C1 segment of cervical spinal cord (tissue), 14 donors: ENCODE measurements around the gene MFSD1.

Source experiments
- DNase-seq, 14 donors: peaks; one replicate each; lab custom pipeline; 2025; lab: John Stamatoyannopoulos, UW

Gene MFSD1

DNA sequence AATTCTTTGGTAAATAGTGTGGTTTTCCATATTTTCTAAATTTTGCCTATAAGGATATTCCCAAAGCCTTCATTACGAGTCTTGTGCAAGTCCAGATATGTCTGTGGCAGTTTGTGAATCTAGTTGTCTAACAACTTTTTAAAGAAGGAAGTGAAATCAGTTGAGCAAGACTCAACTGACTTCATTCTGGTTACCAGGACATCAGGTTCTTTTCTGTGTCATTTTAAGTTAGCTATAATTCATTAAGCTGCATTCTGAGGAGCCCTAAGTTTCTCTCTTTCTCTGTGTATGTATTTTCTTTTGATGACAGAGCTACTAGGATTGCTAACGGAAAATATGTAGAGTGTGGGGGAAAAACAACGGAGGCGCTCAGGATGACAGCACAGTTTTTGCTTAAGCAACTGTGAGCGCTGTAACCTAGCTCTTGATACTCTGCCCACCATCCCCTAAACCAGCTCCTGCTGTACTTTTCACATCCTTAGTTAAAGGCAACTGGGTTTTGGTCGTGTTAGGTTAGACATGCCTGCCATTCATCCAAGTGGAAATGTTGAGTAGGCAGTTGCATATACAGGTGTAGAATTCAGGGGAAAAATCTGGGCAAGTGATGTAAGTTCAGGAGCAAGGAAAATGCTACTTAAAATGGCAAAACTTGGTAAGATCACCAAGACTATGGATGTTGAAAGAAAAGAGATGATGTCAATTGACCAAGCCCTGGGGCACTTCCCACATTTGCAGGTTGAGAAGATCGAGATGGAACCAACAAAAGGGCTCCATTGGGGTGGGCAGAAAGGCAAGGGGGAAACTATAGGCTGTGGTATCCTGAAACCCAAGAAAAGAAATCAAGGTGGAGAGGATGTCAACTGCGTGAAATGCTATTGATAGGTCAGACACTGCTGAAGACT, 9.2 kb downstream of the MFSD1 start:
- DNase-seq: no peak

DNA sequence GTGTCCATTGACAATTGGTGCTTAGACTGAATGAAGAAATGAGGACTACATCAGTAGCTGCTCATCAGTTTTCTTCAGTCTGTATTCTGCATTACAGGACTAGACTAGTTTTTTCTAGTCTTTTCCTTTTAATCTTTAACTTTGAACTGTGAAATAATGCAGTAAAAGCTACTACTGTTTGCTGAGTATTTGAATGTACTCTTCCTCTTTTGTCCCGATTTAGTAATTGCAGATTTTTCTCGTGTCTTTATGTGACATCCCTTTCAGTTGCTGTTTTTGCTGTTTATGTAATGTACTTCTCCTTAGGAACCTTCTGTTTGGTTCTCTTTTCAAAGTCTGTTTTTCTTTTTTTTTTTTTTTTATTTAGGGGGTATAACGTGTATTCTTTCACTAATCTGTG, 17.4 kb downstream of the MFSD1 start:
- DNase-seq: no peak

DNA sequence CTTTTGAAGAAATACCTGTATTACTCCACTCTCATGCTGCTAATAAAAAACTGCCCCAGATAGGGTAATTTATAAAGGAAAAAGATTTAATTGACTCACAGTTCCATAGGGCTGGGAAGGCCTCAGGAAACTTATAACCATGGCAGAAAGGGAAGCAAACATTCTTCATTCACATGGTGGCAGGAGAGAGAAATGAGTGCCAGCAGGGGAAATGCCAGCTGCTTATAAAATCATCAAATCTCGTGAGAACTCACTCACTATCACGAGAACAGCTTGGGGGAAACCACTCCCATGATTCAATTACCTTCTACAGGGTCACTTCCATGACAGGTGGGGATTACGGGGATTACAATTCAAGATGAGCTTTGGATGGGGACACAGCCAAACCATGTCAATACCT, 18.7 kb downstream of the MFSD1 start:
- DNase-seq: no peak

- DNase-seq: no peak
Observed at GRCh38 chr3:158821847-158822246, 20.0 kb downstream of the MFSD1 start.

DNA sequence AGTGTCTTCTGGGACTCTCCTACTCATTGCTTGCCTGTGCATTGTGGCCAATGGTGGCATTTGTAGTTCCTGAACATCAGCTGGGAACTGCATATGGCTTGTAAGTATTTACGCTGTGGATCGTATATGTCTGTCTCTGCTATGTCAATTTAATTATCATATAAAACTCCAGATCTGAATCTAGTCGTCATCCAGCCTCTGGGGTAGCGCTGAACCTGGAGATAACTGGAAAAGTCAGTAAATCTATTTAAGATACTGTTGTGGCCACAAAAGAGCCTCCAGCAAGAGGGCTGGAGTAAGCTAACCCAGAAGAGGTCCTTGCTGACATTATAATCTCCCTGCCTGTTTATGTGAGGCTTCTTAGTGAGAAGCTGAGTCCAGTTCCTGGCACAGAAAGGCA, 21.6 kb downstream of the MFSD1 start:
- DNase-seq: no peak

DNA sequence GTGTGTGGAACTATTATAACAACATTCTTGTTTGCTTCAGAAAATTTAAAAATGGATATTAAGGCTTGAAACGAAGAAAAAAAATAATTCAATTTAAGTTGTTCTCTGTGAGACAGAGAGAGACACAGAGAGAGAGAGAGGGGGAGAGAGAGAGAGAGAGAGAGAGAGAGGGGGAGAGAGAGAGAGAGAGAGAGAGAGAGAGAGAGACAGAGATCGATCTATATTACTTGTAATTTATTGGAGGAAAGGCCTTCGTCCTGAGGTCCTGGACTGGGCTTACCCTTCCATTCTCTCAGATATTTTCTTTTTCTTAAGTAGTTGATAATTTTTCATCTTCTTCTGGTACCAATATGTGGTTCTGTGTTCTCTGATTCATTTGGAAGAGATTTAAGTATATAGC, 25.9 kb downstream of the MFSD1 start:
- no peak for DNase-seq

GRCh38 chr3:158830391-158830790, 28.5 kb downstream of the MFSD1 start:
- DNase-seq: no peak

DNA sequence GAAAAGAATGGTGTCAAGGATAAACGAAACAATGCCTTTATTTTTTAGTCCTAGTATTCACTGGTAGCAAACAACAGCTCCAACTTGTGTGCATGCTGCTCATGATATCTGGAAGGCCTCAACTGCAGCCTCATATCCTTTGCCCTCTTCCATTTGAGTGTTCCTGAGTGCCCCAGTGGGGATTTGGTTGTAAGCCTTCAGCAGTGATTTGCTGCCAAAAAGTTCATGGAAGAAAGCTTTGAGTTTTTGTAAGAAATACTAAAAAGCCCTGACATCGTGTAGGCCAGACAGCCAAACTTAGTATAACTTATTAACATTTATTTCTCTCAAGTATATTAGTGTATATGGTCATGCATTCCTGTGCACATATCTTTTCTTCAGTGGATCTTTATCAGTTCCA, 30.0 kb downstream of the MFSD1 start:
- no peak for DNase-seq

DNA sequence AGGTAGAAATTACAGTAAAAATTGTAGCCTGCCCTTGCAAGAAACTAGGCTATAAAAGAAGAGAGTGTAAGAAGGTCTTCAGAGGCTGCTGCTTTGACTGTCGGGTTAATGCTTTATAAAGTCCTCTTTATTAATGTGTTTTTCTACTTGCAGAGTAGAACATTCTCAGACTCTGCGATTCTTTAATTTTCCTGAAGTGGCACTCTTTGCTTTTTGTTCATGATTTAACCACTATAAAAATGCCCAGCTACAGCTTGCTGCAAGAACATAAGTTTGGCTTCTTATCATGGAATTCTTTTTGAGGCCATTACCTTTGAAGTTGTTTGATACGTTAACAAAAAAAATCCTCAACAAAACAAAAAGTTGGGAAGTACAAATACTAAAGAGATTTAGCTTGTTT, 33.8 kb downstream of the MFSD1 start:
- no peak for DNase-seq

DNA sequence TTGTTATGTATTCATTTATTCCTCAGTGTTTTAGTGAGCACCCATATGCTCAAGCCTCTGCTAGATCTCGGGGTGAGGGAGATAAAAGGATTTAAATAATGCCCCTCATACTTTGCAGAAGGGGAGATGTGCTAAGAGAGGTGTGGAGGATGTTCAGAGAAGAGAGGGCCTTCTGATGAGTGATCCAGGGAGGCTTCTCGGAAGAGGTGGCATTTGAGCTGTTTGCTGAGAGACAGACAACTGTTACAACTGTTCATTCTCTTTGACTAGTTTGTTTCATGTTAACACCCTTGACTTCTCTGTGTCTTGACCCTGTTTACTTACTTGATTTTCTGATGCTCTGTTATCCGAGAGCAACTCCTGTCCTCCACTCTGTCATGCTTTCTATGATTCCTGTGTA, 34.5 kb downstream of the MFSD1 start:
- DNase-seq: no peak

DNA sequence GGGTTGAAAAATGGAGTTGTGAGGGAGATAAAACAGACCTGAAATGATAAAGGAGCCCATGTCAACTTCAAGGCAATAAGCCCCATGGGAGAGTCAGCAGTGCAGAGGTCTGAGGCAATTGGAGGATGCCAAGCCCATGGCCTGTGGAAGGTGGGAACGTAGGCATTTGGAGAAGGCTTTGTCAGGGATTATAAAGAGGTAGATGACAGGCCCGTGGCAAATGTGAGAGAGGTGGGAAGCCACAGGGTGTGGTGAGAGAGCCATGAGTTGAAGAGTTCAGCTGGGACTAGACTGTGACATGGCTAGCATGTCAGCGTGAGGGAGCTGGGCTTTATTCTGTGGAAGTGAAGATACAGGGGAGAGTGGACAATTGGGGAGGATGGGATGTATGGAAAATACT, 35.4 kb downstream of the MFSD1 start:
- DNase-seq: no peak

DNA sequence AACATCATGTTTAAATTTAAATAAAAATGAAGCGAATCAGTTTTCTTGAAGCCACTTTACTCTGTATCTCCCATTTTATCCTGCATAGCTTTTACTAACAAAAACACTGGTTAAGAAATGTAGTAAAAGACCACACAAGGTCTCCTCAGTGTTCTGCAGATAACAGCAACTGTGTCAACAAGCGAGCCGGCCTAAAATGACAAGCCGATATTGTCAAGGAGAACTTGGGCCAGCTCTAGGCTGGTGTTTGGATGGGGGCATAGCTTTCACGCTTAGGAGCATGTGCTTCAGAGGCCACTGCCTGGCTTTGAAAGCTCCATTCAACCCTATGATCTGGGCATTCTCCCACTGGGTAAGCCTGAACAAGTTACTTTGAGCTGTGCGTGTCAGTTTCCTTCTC, 38.1 kb downstream of the MFSD1 start:
- no peak for DNase-seq

DNA sequence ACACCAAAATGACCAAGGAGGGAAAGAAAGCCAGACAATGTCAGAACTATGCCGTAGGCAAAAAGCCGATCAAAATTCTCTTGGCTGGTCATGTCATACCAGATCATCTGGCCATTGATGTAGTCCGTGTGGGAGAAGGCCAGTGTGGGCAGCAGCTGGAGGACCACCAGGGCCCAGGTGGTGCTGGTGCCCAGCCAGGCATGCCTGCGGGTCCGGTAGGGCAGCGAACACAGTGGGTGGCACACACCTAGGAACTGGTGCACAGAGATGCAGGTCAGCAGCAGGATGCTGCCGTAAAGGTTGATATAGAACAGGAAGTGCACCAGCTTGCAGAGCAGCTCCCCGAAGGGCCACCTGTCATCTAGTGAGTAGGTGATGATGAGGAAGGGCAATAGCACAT, 39.5 kb downstream of the MFSD1 start:
- no peak for DNase-seq

- DNase-seq: no peak
Observed at GRCh38 chr3:158842976-158843375, 41.1 kb downstream of the MFSD1 start.

DNA sequence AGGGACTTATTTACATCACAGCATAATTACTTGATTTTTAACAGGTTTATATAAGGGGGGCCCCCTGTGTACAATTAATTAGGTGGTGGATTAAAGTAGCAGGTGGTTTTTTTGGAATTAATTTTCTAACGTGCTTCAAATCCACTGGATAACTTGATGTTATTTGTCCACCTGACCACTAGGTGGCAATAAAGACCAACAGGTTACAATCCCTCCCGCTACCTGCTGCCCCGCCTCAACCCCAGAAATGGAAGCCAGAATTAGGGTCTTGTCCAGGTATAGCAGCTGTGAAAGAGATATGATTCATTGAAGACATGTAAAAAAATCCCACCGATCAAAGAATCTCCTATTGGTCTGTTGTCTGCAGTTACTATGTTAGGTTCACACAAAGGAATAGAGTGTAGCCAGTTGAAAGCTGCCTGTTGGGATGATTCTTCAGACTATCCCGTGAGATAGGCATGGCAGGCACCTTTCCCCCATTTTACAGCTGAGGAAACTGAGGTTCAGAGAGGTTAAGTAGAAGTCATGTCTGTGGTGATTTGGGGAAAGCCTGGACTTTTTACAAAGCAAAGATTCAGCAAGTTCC, 44.0 kb downstream of the MFSD1 start:
- DNase-seq: no peak

GRCh38 chr3:158846803-158847451, 45.1 kb downstream of the MFSD1 start:
- no peak for DNase-seq

GRCh38 chr3:158847452-158847821, 45.6 kb downstream of the MFSD1 start:
- DNase-seq: no peak

DNA sequence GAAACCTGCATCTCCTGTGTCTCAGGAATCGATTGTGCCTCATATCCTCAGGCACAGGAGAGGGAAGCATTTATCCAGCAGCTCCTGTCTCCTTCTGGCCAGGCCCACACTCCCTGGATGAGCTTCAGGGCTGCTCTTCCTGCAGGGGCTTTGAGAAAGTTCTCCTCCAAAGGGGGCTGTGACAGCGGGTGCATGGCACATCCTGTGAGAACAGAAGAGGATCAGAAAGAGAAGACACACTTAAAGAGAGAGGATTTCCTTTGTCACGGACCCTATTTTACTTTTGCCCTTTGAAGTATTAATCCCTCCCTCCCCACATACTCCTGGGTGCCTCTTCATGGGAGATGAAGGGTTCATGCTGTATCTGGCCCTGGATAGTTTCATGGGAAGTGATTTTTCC, 46.0 kb downstream of the MFSD1 start:
- no peak for DNase-seq

DNA sequence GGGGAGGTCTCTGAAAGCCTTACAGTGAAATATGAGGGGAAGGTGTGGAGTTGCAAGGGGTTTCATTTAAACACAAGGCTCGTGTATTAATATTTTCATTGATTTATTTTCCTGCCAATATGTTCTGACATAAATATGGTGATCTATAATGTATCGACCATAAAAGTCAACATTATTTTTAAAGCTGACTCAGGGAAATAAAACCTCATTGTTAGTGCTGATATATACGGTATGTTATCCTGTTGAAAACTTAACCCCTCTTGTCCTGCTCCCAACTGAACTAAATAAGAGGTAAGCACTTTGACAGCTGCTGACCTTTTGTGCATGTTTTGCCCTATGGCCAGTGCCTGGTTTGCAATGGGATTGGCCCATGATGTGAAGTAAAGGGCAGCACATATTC, 47.9 kb downstream of the MFSD1 start:
- no peak for DNase-seq

GRCh38 chr3:158859362-158859761, 57.5 kb downstream of the MFSD1 start:
- no peak for DNase-seq

GRCh38 chr3:158863247-158863646, 61.4 kb downstream of the MFSD1 start:
- no peak for DNase-seq

GRCh38 chr3:158864492-158864891, 62.6 kb downstream of the MFSD1 start:
- no peak for DNase-seq

DNA sequence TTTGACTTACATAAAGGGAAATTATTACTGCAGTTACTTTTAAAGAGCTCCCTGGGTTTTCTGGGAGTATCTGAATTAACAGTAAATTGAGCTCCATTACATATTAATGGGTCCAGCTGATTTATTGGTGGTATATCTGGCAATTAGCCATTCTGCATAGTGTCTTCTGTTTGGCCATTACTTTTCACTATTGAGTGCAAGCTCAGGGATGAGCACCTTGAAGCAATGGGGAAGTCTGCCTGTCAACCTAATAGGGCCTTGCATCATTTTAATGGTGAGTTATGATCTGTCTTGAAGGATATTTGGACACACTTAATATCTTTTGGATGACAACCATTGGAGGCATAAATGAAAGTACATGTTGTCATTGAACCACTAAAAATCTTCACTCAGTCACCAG, 73.8 kb downstream of the MFSD1 start:
- no peak for DNase-seq
